Measurements from ENCODE around the gene PXMP2. TPM values are rescaled to one million over a fixed set of nuclear protein-coding genes. Genes with fewer than 3 reads are reported as not detected.
A peak's percentile ranks its signal among the peaks of the same experiment; 100 is the strongest.
"Not testable (repeated sequence)": the region's sequence is repeated elsewhere in the genome, so short reads cannot be mapped to it uniquely, and the experiment has no call there.

The PXMP2 gene
- polyA plus RNA-seq, 3 donors = 50.6 to 53.1 (median 52.7) TPM

DNA sequence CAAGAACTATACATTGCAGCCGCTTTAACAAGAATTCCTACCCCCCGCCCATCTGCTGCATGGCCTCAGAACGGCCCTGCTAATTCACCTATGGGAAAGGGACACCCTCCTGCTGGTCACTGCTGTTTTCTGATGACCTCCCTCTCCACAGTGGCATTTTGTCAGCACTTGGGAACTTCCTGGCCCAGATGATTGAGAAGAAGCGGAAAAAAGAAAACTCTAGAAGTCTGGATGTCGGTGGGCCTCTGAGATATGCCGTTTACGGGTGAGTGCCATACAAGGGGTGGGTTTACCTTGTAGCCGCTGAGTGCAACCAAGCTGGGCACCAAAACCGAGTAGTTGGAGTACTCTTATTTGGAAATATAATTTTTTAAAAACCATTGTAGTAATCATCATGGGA, 2.7 kb downstream of the PXMP2 start:
- no peak for DNase-seq (ENCODE audit: low read depth in 3 of 3, low spot score in 2 of 3)

DNA sequence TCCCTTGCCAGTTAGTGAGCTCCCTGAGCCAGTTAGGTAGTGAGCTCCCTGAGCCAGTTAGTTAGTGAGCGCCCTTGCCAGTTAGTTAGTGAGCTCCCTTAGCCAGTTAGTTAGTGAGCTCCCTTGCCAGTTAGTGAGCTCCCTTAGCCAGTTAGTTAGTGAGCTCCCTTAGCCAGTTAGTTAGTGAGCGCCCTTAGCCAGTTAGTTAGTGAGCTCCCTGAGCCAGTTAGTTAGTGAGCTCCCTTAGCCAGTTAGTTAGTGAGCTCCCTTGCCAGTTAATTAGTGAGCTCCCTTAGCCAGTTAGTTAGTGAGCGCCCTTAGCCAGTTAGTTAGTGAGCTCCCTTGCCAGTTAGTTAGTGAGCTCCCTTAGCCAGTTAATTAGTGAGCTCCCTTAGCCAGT, 4.6 kb downstream of the PXMP2 start:
- not testable (repeated sequence) for DNase-seq (ENCODE audit: low read depth in 3 of 3, low spot score in 2 of 3)

GRCh38 chr12:132694888-132695287, 7.5 kb downstream of the PXMP2 start:
- not testable (repeated sequence) for DNase-seq (ENCODE audit: low read depth in 3 of 3, low spot score in 2 of 3)

DNA sequence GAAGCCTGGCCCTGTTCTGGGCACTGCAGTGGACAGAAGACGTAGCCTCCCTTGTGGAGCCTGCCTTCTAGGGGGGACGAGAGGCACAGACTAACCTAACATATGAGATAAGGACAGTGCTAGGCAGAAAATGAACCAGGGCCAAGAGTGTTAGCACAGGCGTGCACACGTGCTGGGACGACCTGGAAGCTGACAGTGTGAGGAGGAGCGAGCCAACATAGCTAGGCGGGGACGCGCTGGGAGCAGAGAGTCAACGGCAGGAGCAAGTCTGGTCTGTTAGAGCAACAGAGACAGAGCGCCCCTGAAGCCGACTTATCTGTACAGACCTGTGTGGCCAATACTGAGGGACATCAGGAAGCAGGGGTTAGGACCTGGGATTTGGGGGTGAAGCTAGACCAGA, 8.0 kb downstream of the PXMP2 start:
- DNase-seq (ENCODE audit: low read depth in 3 of 3, low spot score in 2 of 3) = no peak

DNA sequence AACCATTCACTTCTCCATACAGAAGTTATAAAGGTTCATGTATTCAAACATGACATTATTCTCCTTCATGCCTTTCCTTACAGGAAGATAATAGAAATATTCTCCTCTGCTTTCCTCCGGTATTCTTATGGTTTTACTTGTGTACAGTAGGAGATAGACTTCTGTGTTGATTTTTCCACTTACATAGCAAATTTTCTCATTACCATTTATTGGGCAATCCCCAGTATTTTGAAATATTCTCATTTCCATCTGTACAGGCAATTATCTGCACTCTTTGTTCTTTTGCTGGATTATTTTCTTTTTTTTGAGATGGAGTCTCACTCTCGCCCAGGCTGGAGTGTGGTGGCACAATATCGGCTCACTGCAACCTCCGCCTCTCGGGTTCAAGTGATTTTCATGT, 11.0 kb downstream of the PXMP2 start:
- no peak for DNase-seq (ENCODE audit: low read depth in 3 of 3, low spot score in 2 of 3)

- DNase-seq (ENCODE audit: low read depth in 3 of 3, low spot score in 2 of 3) = no peak
Measured at GRCh38 chr12:132700212-132700822, 12.9 kb downstream of the PXMP2 start.

DNA sequence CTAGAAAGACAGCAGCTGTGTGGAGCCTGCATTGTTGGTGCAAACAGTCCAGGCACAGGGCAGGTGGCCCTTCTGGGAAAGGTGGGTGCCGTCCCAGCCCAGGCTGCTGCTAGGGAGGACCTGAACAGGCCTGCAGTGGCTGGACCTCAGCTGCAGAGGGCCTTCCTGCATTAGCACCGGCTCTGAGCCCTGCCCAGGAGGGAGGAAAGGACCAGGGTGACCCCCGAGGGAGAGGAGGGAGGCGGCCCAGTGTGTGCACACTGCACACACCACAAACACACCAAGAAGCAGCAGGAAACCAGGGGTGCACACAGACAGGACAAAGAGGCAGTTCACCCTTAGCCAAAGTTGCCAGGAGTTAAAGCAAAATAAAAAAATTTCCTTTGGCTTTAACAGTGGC, 15.3 kb downstream of the PXMP2 start:
- no peak for DNase-seq (ENCODE audit: low read depth in 3 of 3, low spot score in 2 of 3)

DNA sequence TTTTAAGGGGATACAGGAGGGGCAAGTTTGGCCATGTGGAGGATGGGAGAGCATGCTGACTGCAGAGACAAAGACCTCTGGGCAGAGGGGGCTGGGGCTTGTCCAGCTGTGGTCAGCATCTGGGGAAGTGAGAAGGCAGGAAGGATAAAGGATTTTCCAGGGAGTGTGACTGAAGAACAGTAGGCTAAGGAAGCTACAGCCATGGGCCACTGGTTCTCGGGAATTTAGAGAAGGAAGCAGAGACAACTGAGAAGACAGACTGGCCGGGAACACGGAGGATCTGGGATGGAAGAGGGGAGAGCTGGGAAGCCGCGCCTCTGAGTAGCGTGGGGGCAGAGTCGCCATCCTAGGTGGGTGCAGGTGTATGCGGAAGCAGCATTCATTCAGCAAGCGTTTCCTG, 16.3 kb downstream of the PXMP2 start:
- no peak for DNase-seq (ENCODE audit: low read depth in 3 of 3, low spot score in 2 of 3)

DNA sequence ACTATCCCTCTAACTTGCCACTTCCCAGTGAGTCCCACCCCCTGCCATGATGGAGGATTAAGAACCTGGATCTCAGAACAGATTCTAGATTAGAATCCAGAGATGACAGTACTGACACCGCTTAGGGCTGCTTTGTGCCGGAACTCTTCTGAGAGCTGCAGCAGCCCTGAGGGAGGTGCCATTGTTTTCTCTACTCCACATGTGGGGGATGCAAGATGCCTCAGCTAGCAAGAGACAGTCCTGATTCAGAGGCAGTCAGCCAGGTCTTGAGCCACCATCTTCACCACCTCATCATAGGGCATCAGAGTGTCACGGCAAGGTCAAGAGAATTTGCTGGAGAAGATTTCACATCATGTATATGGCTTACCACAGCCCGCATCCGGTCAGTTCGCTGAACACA, 19.9 kb downstream of the PXMP2 start:
- no peak for DNase-seq (ENCODE audit: low read depth in 3 of 3, low spot score in 2 of 3)

DNA sequence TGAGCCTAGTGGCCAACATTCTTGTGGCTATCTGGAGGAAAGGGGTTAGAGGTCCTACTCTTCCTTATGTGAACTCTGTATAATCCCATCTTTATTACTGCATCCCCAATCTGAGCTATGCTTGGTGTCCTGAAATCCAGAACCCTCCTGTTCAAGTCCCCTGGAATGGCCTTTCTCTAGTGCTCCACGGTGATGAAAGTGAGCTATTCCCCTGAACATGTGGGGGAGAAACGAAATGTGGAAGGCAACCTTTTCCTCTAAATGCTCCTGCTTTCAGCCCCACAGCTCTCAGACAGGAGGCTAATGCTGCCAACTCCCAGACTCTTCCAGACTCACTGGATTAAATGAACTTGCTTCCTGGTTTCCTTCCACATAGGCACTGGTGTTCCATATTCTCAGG, 20.8 kb downstream of the PXMP2 start:
- no peak for DNase-seq (ENCODE audit: low read depth in 3 of 3, low spot score in 2 of 3)

GRCh38 chr12:132710043-132710404, 22.6 kb downstream of the PXMP2 start:
- no peak for DNase-seq (ENCODE audit: low read depth in 3 of 3, low spot score in 2 of 3)

- DNase-seq (ENCODE audit: low read depth in 3 of 3, low spot score in 2 of 3) = peak; percentile 29 to 72 (median 65)
Measured at GRCh38 chr12:132710405-132711079, 23.2 kb downstream of the PXMP2 start, which contains the start of gene PGAM5. PGAM5 (plus strand) TSS chr12:132710842; CDS start chr12:132710877, 35 bp downstream.

DNA sequence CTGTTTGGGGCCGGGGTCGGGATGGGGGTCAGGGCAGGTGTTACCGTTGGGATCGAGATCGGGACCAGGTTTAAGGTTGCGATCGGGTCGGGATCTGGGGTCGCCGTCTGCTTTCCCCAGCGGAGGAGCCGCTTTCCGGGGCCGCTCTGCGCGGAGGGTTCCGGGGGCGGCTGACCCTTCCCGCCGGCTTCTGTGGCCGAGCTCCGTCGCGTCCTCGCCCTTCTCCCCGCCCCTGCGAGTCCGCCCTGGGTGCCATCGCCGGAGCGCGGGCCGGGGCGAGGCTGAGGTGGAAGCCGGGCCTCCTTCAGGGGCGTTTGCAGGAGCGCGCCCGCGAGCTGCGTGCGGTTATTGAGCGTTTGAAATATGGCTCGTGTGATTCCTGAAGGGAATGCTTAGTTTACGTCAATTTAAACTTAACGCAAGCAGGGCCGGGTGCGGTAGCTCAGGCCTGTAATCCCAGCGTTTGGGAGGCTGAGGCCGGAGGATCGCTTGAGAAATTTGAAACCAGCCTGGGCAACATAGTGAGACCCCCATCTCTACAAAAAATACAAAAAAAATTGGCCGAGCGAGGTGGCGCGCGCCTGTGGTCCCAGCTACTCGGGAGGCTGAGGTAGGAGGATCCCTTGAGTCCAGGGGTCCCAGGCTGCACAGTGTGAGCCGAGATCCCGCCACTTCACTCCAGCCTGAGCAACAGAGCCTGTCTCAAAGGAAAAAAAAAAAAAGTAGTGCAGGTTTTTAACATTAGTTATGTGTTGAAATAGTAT, 23.9 kb downstream of the PXMP2 start:
- DNase-seq (ENCODE audit: low read depth in 3 of 3, low spot score in 2 of 3) = no peak

DNA sequence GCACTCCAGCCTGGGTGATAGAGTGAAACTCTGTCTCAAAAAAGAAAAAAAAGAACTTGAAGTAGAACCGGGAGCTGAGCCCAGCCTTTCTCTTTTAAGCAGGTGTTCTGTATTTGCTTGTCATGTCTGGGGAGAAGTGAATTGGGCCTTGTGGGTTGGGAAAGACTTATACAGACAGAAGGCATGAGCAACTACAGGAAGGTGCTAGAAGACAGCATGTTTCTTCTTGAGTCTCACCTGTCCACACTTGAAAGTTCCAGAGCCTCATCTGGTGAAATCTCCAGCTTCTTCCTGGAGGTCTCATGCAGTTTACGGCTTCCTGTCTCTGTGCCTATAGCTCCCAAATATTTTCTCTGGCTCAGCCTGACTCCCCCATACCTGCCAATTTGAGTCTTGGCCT, 25.7 kb downstream of the PXMP2 start:
- no peak for DNase-seq (ENCODE audit: low read depth in 3 of 3, low spot score in 2 of 3)

- DNase-seq (ENCODE audit: low read depth in 3 of 3, low spot score in 2 of 3) = no peak
Measured at GRCh38 chr12:132715874-132716273, 28.5 kb downstream of the PXMP2 start.

- DNase-seq (ENCODE audit: low read depth in 3 of 3, low spot score in 2 of 3) = no peak
Measured at GRCh38 chr12:132716356-132716755, 29.0 kb downstream of the PXMP2 start.

- no peak for DNase-seq (ENCODE audit: low read depth in 3 of 3, low spot score in 2 of 3)
Measured at GRCh38 chr12:132717011-132717410, 29.6 kb downstream of the PXMP2 start.

DNA sequence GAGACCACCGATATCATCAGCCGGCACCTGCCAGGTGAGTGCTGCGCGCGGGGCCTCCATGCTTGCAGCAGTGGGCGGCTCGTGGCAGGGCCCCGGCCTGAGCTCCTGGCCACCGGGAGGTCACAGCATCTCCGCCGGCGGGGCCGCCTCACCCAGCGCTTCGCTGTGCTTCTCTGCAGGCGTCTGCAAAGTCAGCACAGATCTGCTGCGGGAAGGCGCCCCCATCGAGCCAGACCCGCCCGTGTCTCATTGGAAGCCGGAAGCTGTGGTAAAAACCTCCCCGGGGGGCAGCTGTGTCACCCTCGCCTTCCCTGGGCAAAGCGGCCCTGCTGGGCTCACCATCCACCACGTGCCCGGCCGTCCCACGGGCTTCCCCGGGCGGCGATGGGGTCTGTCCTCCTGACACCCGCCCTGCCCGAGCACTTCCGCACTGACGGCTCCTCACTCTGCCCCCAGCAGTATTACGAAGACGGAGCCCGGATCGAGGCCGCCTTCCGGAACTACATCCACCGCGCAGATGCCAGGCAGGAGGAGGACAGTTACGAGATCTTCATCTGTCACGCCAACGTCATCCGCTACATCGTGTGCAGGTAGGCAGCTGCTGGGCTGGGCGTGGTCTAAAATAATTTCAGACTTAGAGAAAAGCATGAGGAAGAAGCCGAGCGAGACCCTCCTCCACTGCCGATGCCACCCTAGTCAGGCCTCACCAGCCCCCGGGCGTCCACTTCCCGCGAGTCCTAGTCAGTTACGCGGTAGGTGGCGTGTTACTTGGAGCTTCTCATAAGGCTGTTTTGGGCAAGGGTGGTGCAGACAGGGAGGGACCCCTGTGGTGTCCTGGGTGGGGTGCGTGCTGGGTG, 30.4 kb downstream of the PXMP2 start:
- no peak for DNase-seq (ENCODE audit: low read depth in 3 of 3, low spot score in 2 of 3)

GRCh38 chr12:132718644-132719043, 31.3 kb downstream of the PXMP2 start:
- DNase-seq (ENCODE audit: low read depth in 3 of 3, low spot score in 2 of 3) = no peak

DNA sequence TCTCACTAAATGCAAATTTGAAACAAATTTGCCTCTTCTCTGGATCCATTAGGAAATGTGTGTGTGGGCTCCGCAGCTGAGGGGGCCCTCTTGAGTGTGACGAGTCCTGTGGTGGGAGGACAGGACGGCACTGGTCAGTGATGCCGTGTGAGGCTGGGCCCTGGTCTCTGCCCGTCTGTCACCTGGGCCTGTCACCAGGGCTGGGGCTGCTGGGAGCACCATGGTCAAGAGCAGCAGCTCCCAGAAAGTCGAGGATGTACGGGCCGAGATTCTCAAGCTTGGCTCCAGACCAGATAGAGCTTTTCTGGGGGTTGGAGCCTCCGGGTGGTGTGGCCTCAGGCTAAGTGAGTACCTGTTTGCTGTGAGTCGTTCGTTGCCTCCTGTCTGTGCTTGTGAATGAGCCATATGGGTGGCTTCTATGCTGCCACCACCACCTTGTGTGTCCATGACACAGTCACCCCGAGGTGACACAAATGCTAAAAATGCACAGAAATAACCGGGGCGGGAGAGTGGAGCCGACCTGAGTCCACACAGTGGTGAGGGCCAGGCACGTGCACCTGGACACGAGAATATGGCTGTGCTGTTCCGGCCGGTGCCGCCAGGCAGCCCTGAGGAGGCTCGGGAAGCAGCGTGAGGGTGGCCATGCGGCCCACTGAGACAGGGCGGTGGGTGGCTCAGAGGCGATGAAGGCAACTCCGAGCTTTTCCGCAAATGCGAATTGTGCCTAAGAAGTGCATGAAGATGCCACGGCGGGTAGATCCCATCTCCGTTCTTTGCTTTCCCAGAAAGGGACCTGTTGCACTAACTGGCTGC, 32.0 kb downstream of the PXMP2 start:
- DNase-seq (ENCODE audit: low read depth in 3 of 3, low spot score in 2 of 3) = no peak
